Measurements from ENCODE around the gene ZNF471. TPM values are rescaled to one million over a fixed set of nuclear protein-coding genes. Genes with fewer than 3 reads are reported as not detected.

ZNF471 gene
- total and polyA plus RNA-seq, 2 experiments from 2014 or later = 0.63 to 1.1 TPM

GRCh38 chr19:56567274-56568120 is 59.8 kb downstream of the ZNF471 start, which contains the start of gene ZNF470:
ZNF470 (plus strand) TSS chr19:56567468; CDS start chr19:56570312, 2,844 bp downstream.
- Histone ChIP-seq H3F3A (replicated peaks; ENCODE audit: low read depth) (no peaks in the 10 kb centered on the region), H3K36me3 (ENCODE audit: insufficient read depth) (peaks cover 39% of the 10 kb centered on the region), H2AFZ (peak within 1 kb of the TSS; percentile 100), H3K79me2 (replicated peaks; ENCODE audit: insufficient read depth) (peaks cover 15% of the 10 kb centered on the region), H3K4me3 (peak within 1 kb of the TSS; percentile 99), H3K4me1 (ENCODE audit: insufficient read depth) (peaks cover 6% of the 10 kb centered on the region), H3K27me3 (ENCODE audit: insufficient read depth) (no peaks in the 10 kb centered on the region), H3K4me2 (peak within 1 kb of the TSS; percentile 93), H3K9me2 (ENCODE audit: insufficient read depth) (peaks cover 7% of the 10 kb centered on the region; the same call in 1 of the 2 replicates), H4K20me1 (replicated peaks; ENCODE audit: insufficient read depth) (no peaks in the 10 kb centered on the region), H3K27ac (ENCODE audit: low read depth) (no peak within 1 kb of the TSS)
- H3K27me3 Mint-ChIP-seq (ENCODE audit: insufficient read depth, low read depth, poor library complexity) = peaks cover 14% of the 10 kb centered on the region
- ATAC-seq (peak; percentile 98), DNase-seq (ENCODE audit: low spot score) (peak; percentile 97)
- peaks cover 89% of the 10 kb centered on the region for H3K9me3 Mint-ChIP-seq
- H3K4me1 Mint-ChIP-seq = peaks cover 3% of the 10 kb centered on the region; the same call in 2 of the 3 replicates
- H3K4me3 Mint-ChIP-seq = peak within 1 kb of the TSS; percentile 98
- H3K27ac Mint-ChIP-seq = peak within 1 kb of the TSS; percentile 93
- TF ChIP-seq ETS1 (IDR thresholded peaks at IDR 0.05) (peak; percentile 86), CTCF (conservative IDR thresholded peaks at IDR 0.05; ENCODE audit: low read depth in 2 of 2) (no peak), CREB1 (CRISPR knock-in tag; IDR thresholded peaks at IDR 0.05; ENCODE audit: low read depth) (0 out of 2 replicates have a peak, but pooled peaks have one; percentile 25), POLR2AphosphoS5 (IDR thresholded peaks at IDR 0.05; ENCODE audit: low read depth) (peak; percentile 82), ZNF331 (CRISPR knock-in tag; IDR thresholded peaks at IDR 0.05; ENCODE audit: low read depth) (no peak)
- H3K36me3 Mint-ChIP-seq (ENCODE audit: low read depth) = peaks cover 64% of the 10 kb centered on the region

- no peak for DNase-seq (ENCODE audit: low spot score)
- peaks cover 84% of the 10 kb centered on the region for H3K36me3 ChIP-seq (ENCODE audit: insufficient read depth)
- Mint-ChIP-seq H3K27me3 (ENCODE audit: insufficient read depth, low read depth, poor library complexity) (peaks cover 3% of the 10 kb centered on the region), H3K4me1 (peaks cover 3% of the 10 kb centered on the region; the same call in 2 of the 3 replicates), H3K27ac (no peak overlapping the region), H3K9me3 (peaks cover 92% of the 10 kb centered on the region), H3K36me3 (ENCODE audit: low read depth) (peaks cover 99% of the 10 kb centered on the region), H3K4me3 (no peak overlapping the region)
- H3K9me2 ChIP-seq (ENCODE audit: insufficient read depth) = peaks cover 7% of the 10 kb centered on the region; the same call in 1 of the 2 replicates
- H3K27me3 ChIP-seq (ENCODE audit: insufficient read depth) = no peaks in the 10 kb centered on the region
- H3K4me1 ChIP-seq (ENCODE audit: insufficient read depth) = peaks cover 6% of the 10 kb centered on the region
- H2AFZ ChIP-seq = no peak overlapping the region
- H4K20me1 ChIP-seq (replicated peaks; ENCODE audit: insufficient read depth) = no peaks in the 10 kb centered on the region
- no peak overlapping the region for H3K27ac ChIP-seq (ENCODE audit: low read depth)
- no peak overlapping the region for H3K4me2 ChIP-seq
- peaks cover 15% of the 10 kb centered on the region for H3K79me2 ChIP-seq (replicated peaks; ENCODE audit: insufficient read depth)
- H3K4me3 ChIP-seq = no peak overlapping the region
- no peaks in the 10 kb centered on the region for H3F3A ChIP-seq (replicated peaks; ENCODE audit: low read depth)
- no peak for ATAC-seq
- no peak for TF ChIP-seq ZNF462 (CRISPR knock-in tag; IDR thresholded peaks at IDR 0.05)
- TF ChIP-seq POLR2AphosphoS5 (IDR thresholded peaks at IDR 0.05; ENCODE audit: low read depth) = no peak
- no peak for TF ChIP-seq STAT1 (IDR thresholded peaks at IDR 0.05; ENCODE audit: unreplicated experiment)
- TF ChIP-seq EZH2 (IDR thresholded peaks at IDR 0.05; ENCODE audit: low read depth, unreplicated experiment) = no peak
- no peak for TF ChIP-seq CTCF (conservative IDR thresholded peaks at IDR 0.05; ENCODE audit: low read depth in 2 of 2)
Observed at GRCh38 chr19:56572589-56572988, 64.9 kb downstream of the ZNF471 start.

Data from GM23338 (cell line).